Panc1 (cell line): ENCODE measurements around the gene TP63.

Experiments used
- CTCF ChIP-seq: fragments of 450-650 bp; IDR thresholded peaks from 2 replicates; pipeline ENCODE4 v1.5.1; 2017; ENCODE audit warnings: mild to moderate bottlenecking
- POLR2AphosphoS5 ChIP-seq: IDR thresholded peaks from 2 replicates; pipeline ENCODE4 v1.6.1; 2012; ENCODE audit warnings: mild to moderate bottlenecking, low read depth, low read length, moderate library complexity
- SIN3A ChIP-seq: IDR thresholded peaks from 2 replicates; pipeline ENCODE4 v1.6.1; 2012; ENCODE audit warnings: low read depth, mild to moderate bottlenecking, low read length, moderate library complexity, borderline replicate concordance; ENCODE audit not compliant: insufficient read depth
- TCF7L2 ChIP-seq: IDR thresholded peaks from 2 replicates; pipeline ENCODE4 v1.6.1; 2011; ENCODE audit warnings: mild to moderate bottlenecking, low read depth, low read length, inconsistent platforms
- TF ChIP-seq, protein P1 (sequence below), 2 experiments: IDR thresholded peaks; 2 replicates each; pipeline ENCODE4 v1.6.1; 2011 to 2012; ENCODE audit warnings: low read depth in 2 of 2, control low read depth in 1 of 2, low read length in 1 of 2, mild to moderate bottlenecking in 1 of 2, moderate library complexity in 1 of 2; ENCODE audit not compliant: insufficient read depth in 1 of 2

- TF ChIP-seq CTCF (no peak), SIN3A (no peak), POLR2AphosphoS5 (no peak), TCF7L2 (no peak)
- TF ChIP-seq, protein P1, sequence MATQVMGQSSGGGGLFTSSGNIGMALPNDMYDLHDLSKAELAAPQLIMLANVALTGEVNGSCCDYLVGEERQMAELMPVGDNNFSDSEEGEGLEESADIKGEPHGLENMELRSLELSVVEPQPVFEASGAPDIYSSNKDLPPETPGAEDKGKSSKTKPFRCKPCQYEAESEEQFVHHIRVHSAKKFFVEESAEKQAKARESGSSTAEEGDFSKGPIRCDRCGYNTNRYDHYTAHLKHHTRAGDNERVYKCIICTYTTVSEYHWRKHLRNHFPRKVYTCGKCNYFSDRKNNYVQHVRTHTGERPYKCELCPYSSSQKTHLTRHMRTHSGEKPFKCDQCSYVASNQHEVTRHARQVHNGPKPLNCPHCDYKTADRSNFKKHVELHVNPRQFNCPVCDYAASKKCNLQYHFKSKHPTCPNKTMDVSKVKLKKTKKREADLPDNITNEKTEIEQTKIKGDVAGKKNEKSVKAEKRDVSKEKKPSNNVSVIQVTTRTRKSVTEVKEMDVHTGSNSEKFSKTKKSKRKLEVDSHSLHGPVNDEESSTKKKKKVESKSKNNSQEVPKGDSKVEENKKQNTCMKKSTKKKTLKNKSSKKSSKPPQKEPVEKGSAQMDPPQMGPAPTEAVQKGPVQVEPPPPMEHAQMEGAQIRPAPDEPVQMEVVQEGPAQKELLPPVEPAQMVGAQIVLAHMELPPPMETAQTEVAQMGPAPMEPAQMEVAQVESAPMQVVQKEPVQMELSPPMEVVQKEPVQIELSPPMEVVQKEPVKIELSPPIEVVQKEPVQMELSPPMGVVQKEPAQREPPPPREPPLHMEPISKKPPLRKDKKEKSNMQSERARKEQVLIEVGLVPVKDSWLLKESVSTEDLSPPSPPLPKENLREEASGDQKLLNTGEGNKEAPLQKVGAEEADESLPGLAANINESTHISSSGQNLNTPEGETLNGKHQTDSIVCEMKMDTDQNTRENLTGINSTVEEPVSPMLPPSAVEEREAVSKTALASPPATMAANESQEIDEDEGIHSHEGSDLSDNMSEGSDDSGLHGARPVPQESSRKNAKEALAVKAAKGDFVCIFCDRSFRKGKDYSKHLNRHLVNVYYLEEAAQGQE (IDR thresholded peaks at IDR 0.05; ENCODE audit: insufficient read depth in 1 of 2, low read depth in 2 of 2, low read length in 1 of 2): no peak
Measured at GRCh38 chr3:189789432-189789831, 158.2 kb downstream of the TP63 start.
